Suprapubic skin (tissue), 4 donors: ENCODE results near the gene NTM. TPM values are rescaled to one million over a fixed set of nuclear protein-coding genes. Genes with fewer than 3 reads are reported as not detected.

Experiments used
- DNase-seq, 2 donors: peaks; one replicate each; pipeline ENCODE4 v3.0.0-alpha.2; 2019; ENCODE audit warnings: low spot score in 2 of 2
- H3K27ac ChIP-seq: fragments of 200-600 bp; sonication (generic); one replicate; pipeline ENCODE4 v1.5.1; 2019
- H3K27me3 ChIP-seq: fragments of 200-600 bp; sonication (generic); one replicate; pipeline ENCODE4 v1.5.1; 2019
- H3K36me3 ChIP-seq: fragments of 200-600 bp; sonication (generic); one replicate; pipeline ENCODE4 v1.5.1; 2019
- H3K4me1 ChIP-seq: fragments of 200-600 bp; sonication (generic); one replicate; pipeline ENCODE4 v1.5.1; 2019
- H3K4me3 ChIP-seq: fragments of 200-600 bp; sonication (generic); one replicate; pipeline ENCODE4 v1.5.1; 2019; ENCODE audit warnings: mild to moderate bottlenecking
- H3K9me3 ChIP-seq: fragments of 200-600 bp; sonication (generic); one replicate; pipeline ENCODE4 v1.5.1; 2019
- EP300 ChIP-seq: sonication (generic); formaldehyde crosslinking; IDR thresholded peaks from one replicate; pipeline ENCODE4 v1.6.1; 2017; ENCODE audit warnings: antibody characterized with exemption
- POLR2A ChIP-seq, 2 donors: fragments of 450-650 bp; IDR thresholded peaks; one replicate each; pipeline ENCODE4 v1.6.1; 2017; ENCODE audit warnings: antibody characterized with exemption in 2 of 2, mild to moderate bottlenecking in 2 of 2, moderate library complexity in 2 of 2
- POLR2AphosphoS5 ChIP-seq, 3 donors: sonication (generic); formaldehyde crosslinking; IDR thresholded peaks; one replicate each; pipeline ENCODE4 v1.6.1; 2017; ENCODE audit warnings: antibody characterized with exemption in 3 of 3
- WGBS: methylation state at CpG from one replicate; pipeline ENCODE4 v1.1.5; 2018; 5-methylcytosine and 5-hydroxymethylcytosine counted together
- total RNA-seq, 4 donors: library from RNA; depleted of rRNA; stranded (reverse); fragments of >200 nt; gene quantifications; one replicate each; pipeline ENCODE4 v1.1.0, GENCODE V29; 2016
- TF ChIP-seq, protein P1 (sequence below), 2 donors: fragments of 200-600 bp in 1 of 2; fragments of 450-650 bp in 1 of 2; sonication (generic) in 1 of 2; IDR thresholded peaks; one replicate each; pipeline ENCODE4 v1.5.1; 2016 to 2019; ENCODE audit warnings: antibody characterized with exemption in 2 of 2, mild to moderate bottlenecking in 1 of 2, moderate library complexity in 1 of 2

Gene NTM
- total RNA-seq, 4 donors from 2014 or later, result 0.19 to 19.1 (median 2.1) TPM

DNA sequence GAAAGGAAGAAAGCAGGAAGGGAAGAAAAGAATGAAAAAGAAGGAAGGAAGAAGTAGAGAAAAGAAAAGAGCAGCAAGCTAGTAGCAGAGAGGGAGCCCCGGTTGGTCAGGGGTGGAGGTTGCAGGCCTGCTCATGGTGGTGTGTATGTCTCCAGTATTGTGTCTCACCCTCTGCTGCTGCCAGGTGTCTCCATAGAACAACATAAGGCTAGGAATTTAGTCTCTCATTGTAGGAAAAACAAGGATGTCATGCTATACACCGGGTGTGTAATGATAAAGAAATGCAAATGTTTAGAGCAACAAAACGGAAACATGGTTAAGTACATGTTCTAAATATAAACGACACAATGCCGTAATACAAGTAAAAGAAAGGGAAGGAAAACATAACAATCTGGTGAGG lies 342.5 kb downstream of the NTM start:
- no peaks in the 10 kb centered on the region for H3K36me3 ChIP-seq
- 84% methylated on average over 5 of the region's 5 CpGs for WGBS
- H3K27ac ChIP-seq, result no peak overlapping the region
- H3K27me3 ChIP-seq, result no peaks in the 10 kb centered on the region
- no peaks in the 10 kb centered on the region for H3K4me1 ChIP-seq
- TF ChIP-seq POLR2AphosphoS5 (IDR thresholded peaks at IDR 0.05), result no peak
- no peak for TF ChIP-seq POLR2A (IDR thresholded peaks at IDR 0.05)
- no peak for TF ChIP-seq EP300
- TF ChIP-seq, protein P1, sequence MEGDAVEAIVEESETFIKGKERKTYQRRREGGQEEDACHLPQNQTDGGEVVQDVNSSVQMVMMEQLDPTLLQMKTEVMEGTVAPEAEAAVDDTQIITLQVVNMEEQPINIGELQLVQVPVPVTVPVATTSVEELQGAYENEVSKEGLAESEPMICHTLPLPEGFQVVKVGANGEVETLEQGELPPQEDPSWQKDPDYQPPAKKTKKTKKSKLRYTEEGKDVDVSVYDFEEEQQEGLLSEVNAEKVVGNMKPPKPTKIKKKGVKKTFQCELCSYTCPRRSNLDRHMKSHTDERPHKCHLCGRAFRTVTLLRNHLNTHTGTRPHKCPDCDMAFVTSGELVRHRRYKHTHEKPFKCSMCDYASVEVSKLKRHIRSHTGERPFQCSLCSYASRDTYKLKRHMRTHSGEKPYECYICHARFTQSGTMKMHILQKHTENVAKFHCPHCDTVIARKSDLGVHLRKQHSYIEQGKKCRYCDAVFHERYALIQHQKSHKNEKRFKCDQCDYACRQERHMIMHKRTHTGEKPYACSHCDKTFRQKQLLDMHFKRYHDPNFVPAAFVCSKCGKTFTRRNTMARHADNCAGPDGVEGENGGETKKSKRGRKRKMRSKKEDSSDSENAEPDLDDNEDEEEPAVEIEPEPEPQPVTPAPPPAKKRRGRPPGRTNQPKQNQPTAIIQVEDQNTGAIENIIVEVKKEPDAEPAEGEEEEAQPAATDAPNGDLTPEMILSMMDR (IDR thresholded peaks at IDR 0.05), result no peak
- no peak for DNase-seq
- H3K9me3 ChIP-seq, result peaks cover 4% of the 10 kb centered on the region
- no peak overlapping the region for H3K4me3 ChIP-seq

DNA sequence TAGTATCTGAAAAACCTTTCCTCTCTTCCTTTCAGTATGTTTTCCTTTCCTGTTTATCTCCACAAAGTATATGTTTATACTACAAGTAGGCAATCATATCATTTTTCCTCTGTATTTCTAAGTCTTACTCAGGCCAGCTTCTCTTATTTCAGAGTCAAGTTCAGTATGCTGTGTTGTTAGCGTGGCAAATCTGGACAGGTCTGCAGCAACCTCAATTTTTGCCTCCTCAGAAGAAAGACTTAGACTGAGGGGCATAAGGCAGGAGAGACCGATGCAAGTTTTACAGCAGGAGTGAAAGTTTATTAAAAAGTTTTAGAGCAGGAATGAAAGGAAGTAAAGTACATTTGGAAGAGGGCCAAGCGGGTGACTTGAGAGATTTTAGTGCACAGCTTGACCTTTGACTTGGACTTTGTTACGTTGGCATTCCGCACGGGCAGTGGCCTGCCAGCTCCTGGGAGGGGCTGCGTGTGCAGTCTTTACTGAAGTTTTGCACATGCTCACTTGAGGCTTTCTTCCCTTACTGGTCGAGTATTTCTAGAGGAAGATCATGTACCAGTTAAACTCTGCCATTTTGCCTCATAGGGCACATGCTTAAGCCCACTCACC lies 343.2 kb downstream of the NTM start:
- DNase-seq, result no peak
- TF ChIP-seq POLR2A (IDR thresholded peaks at IDR 0.05) (no peak), POLR2AphosphoS5 (IDR thresholded peaks at IDR 0.05) (no peak), EP300 (no peak)
- TF ChIP-seq, protein P1 (IDR thresholded peaks at IDR 0.05), result no peak
- H3K9me3 ChIP-seq, result peaks cover 4% of the 10 kb centered on the region
- H3K4me3 ChIP-seq, result no peak overlapping the region
- no peaks in the 10 kb centered on the region for H3K27me3 ChIP-seq
- WGBS, result 86% methylated on average over 8 of the region's 8 CpGs
- H3K4me1 ChIP-seq, result no peaks in the 10 kb centered on the region
- H3K27ac ChIP-seq, result no peak overlapping the region
- no peaks in the 10 kb centered on the region for H3K36me3 ChIP-seq

DNA sequence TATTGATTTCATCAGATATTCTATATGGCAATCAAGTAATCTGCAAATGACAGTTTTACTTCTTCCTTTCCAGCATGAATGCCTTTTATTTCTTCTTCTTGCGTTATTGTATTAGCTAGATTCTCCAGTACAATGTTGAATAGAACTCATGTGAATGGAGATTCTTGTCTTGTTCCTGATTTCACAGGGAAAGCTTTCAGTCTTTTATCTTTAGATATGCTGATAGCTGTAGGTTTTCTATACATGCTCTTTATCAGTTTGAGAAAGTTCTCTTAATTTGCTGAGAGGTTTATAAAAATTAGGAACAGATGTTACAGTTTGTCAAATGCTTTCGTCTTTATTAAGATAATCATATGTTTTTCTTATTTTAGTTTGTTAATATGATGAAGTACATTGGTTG lies 347.2 kb downstream of the NTM start:
- WGBS, result 40% methylated on average over 2 of the region's 2 CpGs
- H3K4me1 ChIP-seq, result no peaks in the 10 kb centered on the region

DNA sequence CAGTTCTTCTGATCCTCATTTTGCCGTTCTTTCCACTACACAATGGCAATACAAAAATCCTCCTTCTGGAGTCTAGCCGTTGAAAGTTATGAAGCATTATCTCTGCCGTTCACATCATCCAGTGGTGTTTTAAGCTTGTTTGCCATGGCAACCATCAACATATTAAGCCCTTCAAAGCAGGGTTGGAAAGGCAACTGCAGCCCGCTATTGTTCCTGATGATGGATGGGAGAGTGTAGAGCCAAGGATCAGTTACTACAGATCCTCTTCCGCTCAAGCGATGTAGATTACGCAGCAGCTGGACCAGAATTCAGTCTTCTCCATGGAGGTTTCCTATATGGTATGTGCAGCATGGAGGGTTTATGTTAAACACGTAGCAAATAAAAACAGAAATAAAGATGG lies 352.7 kb downstream of the NTM start:
- Histone ChIP-seq H3K4me3 (no peak overlapping the region), H3K9me3 (no peaks in the 10 kb centered on the region), H3K36me3 (no peaks in the 10 kb centered on the region), H3K27ac (no peak overlapping the region), H3K27me3 (no peaks in the 10 kb centered on the region), H3K4me1 (no peaks in the 10 kb centered on the region)
- TF ChIP-seq, protein P1 (IDR thresholded peaks at IDR 0.05), result no peak
- TF ChIP-seq POLR2AphosphoS5 (IDR thresholded peaks at IDR 0.05) (no peak), EP300 (no peak)
- WGBS, result 87% methylated on average over 8 of the region's 8 CpGs
- no peak for DNase-seq

More for the DNA sequence above, 347.2 kb downstream of the NTM start:
- Histone ChIP-seq H3K36me3 (no peaks in the 10 kb centered on the region), H3K27ac (no peak overlapping the region), H3K27me3 (no peaks in the 10 kb centered on the region), H3K4me3 (no peak overlapping the region), H3K9me3 (no peaks in the 10 kb centered on the region)
- DNase-seq, result no peak
- TF ChIP-seq POLR2AphosphoS5 (IDR thresholded peaks at IDR 0.05) (no peak), EP300 (no peak), POLR2A (IDR thresholded peaks at IDR 0.05) (no peak)
- TF ChIP-seq, protein P1 (IDR thresholded peaks at IDR 0.05), result no peak

DNA sequence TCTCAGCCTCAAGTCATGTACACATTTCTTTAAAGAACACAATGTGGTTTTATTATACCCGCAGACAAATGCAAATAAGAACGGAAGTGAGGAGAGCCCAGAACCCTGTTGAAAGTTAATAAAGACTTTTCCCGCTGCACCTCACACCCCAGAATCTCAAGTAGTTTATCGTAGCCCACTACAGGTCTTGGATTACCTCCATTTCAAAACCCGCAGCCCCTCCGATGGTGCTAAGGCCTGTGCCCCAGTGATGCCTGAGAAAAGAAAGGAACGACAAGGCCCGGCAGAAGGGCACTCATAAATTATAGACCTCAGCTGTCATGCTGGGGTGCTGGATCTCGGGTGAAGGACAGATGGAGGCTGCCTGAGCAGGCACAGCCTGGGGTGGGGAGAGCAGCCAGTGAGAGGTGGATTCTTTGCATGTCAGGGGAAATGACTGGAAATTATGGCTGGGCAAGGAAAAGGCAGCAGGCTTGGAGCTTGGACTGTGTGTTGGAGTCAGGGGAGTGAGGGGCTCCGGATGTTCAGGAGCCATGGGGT lies 354.1 kb downstream of the NTM start:
- no peak overlapping the region for H3K4me3 ChIP-seq
- TF ChIP-seq POLR2AphosphoS5 (IDR thresholded peaks at IDR 0.05) (no peak), POLR2A (IDR thresholded peaks at IDR 0.05) (no peak), EP300 (no peak)
- TF ChIP-seq, protein P1 (IDR thresholded peaks at IDR 0.05), result no peak
- no peak for DNase-seq
- no peak overlapping the region for H3K27ac ChIP-seq
- 55% methylated on average over 10 of the region's 10 CpGs for WGBS
- no peaks in the 10 kb centered on the region for H3K36me3 ChIP-seq
- H3K4me1 ChIP-seq, result no peaks in the 10 kb centered on the region
- no peaks in the 10 kb centered on the region for H3K9me3 ChIP-seq
- no peaks in the 10 kb centered on the region for H3K27me3 ChIP-seq
